22Rv1 (cell line): Measurements from ENCODE around the gene FLAD1.

Source experiments
- CTCF ChIP-seq: fragments of 450-650 bp; IDR thresholded peaks from 2 replicates; pipeline ENCODE4 v1.5.1; 2017; ENCODE audit warnings: mild to moderate bottlenecking
- ZFX ChIP-seq: fragments of 450-650 bp; IDR thresholded peaks from 2 replicates; pipeline ENCODE4 v1.6.1; 2017; ENCODE audit warnings: antibody characterized with exemption, borderline replicate concordance

GRCh38 chr1:154999571-155000410 lies 16.6 kb downstream of the FLAD1 start:
- TF ChIP-seq CTCF (no peak), ZFX (no peak)
